ENCODE results near the gene PRSS50.

GRCh38 chr3:46692566-46692990 is 25.1 kb downstream of the PRSS50 start:
- no peak for TF ChIP-seq CTCF (IDR thresholded peaks at IDR 0.05)
- no peak for TF ChIP-seq ZFX (IDR thresholded peaks at IDR 0.05; ENCODE audit: borderline replicate concordance)

All from 22Rv1 (cell line).